Gastroesophageal sphincter (tissue), 4 donors: ENCODE measurements around the gene KRTAP10-1. TPM values are rescaled to one million over a fixed set of nuclear protein-coding genes. Genes with fewer than 3 reads are reported as not detected.

Experiments
- ATAC-seq: fragments of 150-250 bp; one replicate; pipeline ENCODE4 v1.9.1; 2016; ENCODE audit warnings: mild to moderate bottlenecking, moderate library complexity
- H3K27ac ChIP-seq, 4 donors: fragments of 200-600 bp; sonication (generic) in 3 of 4; 1 replicate in 3 of 4; 2 replicates in 1 of 4; pipeline ENCODE4 v1.5.1; 2016 to 2019
- H3K27me3 ChIP-seq: fragments of 200-600 bp; sonication (generic); one replicate; pipeline ENCODE4 v1.5.1; 2019
- H3K36me3 ChIP-seq, 2 donors: fragments of 200-600 bp; sonication (generic); one replicate each; pipeline ENCODE4 v1.5.1; 2019; ENCODE audit warnings: control low read depth in 1 of 2
- H3K4me1 ChIP-seq, 3 donors: fragments of 200-600 bp; sonication (generic); 1 replicate in 2 of 3; 2 replicates in 1 of 3; pipeline ENCODE4 v1.5.1; 2016 to 2019; ENCODE audit warnings: control low read depth in 2 of 3
- H3K4me3 ChIP-seq, 2 donors: fragments of 200-600 bp; sonication (generic); one replicate each; pipeline ENCODE4 v1.5.1; 2019; ENCODE audit warnings: mild to moderate bottlenecking in 1 of 2, moderate library complexity in 1 of 2
- H3K9me3 ChIP-seq, 3 donors: fragments of 200-600 bp; sonication (generic); one replicate each; pipeline ENCODE4 v1.5.1; 2017 to 2019; ENCODE audit warnings: control low read depth in 2 of 3
- CTCF ChIP-seq, 4 experiments: fragments of 200-600 bp in 2 of 4; fragments of 450-650 bp in 2 of 4; sonication (generic) in 1 of 4; IDR thresholded peaks; one replicate each; pipeline ENCODE4 v1.5.1; 2017 to 2019; ENCODE audit warnings: antibody characterized with exemption in 4 of 4, mild to moderate bottlenecking in 2 of 4, moderate library complexity in 2 of 4
- EP300 ChIP-seq: sonication (generic); formaldehyde crosslinking; IDR thresholded peaks from one replicate; pipeline ENCODE4 v1.6.1; 2017; ENCODE audit warnings: antibody characterized with exemption, mild to moderate bottlenecking
- POLR2A ChIP-seq, 2 donors: fragments of 450-650 bp; IDR thresholded peaks; one replicate each; pipeline ENCODE4 v1.6.1; 2017; ENCODE audit warnings: antibody characterized with exemption in 2 of 2, mild to moderate bottlenecking in 2 of 2, moderate library complexity in 1 of 2
- POLR2AphosphoS5 ChIP-seq: sonication (generic); formaldehyde crosslinking; IDR thresholded peaks from one replicate; pipeline ENCODE4 v1.6.1; 2017; ENCODE audit warnings: antibody characterized with exemption
- WGBS, 2 donors: methylation state at CpG; one replicate each; pipeline ENCODE4 v1.1.5; 2018; ENCODE audit warnings: low coverage in 1 of 2; 5-methylcytosine and 5-hydroxymethylcytosine counted together
- total RNA-seq, 4 donors: library from RNA; depleted of rRNA; stranded (reverse); fragments of >200 nt; gene quantifications; one replicate each; pipeline ENCODE4 v1.1.0, GENCODE V29; 2016

KRTAP10-1 gene
- total RNA-seq, 4 donors from 2014 or later, result not detected

GRCh38 chr21:44496564-44497550 is 43.1 kb downstream of the KRTAP10-1 start:
- ATAC-seq, result no peak
- no peaks in the 10 kb centered on the region for H3K4me1 ChIP-seq
- H3K9me3 ChIP-seq, result peaks cover 0 to 23% (median 0%) of the 10 kb centered on the region in 3 donors
- H3K36me3 ChIP-seq, result no peaks in the 10 kb centered on the region
- no peak overlapping the region for H3K4me3 ChIP-seq
- H3K27ac ChIP-seq, result peak overlapping the region in 2 of 4 donors; percentile 52 to 54
- peaks cover 60% of the 10 kb centered on the region for H3K27me3 ChIP-seq
- no peak for TF ChIP-seq POLR2A (IDR thresholded peaks at IDR 0.05)
- no peak for TF ChIP-seq POLR2AphosphoS5
- no peak for TF ChIP-seq EP300
- TF ChIP-seq CTCF (IDR thresholded peaks at IDR 0.05), result no peak
- 41 to 78% methylated on average over 10 to 13 of the region's 27 CpGs for WGBS, 2 donors

GRCh38 chr21:44495611-44496563 is 44.1 kb downstream of the KRTAP10-1 start:
- WGBS, 2 donors, result 75 to 78% methylated on average over 13 of the region's 16 CpGs
- Histone ChIP-seq H3K36me3 (no peaks in the 10 kb centered on the region), H3K27ac (no peak overlapping the region), H3K4me3 (no peak overlapping the region), H3K9me3 (peaks cover 0 to 24% (median 0%) of the 10 kb centered on the region in 3 donors), H3K27me3 (peaks cover 53% of the 10 kb centered on the region), H3K4me1 (no peaks in the 10 kb centered on the region)
- ATAC-seq, result no peak
- no peak for TF ChIP-seq POLR2AphosphoS5
- TF ChIP-seq POLR2A (IDR thresholded peaks at IDR 0.05), result no peak
- TF ChIP-seq EP300, result no peak
- TF ChIP-seq CTCF (IDR thresholded peaks at IDR 0.05), result no peak

GRCh38 chr21:44494956-44495355 is 45.0 kb downstream of the KRTAP10-1 start:
- peaks cover 48% of the 10 kb centered on the region for H3K27me3 ChIP-seq

GRCh38 chr21:44494418-44494817 is 45.6 kb downstream of the KRTAP10-1 start:
- no peaks in the 10 kb centered on the region for H3K4me1 ChIP-seq
- TF ChIP-seq CTCF (IDR thresholded peaks at IDR 0.05), result no peak
- TF ChIP-seq POLR2A (IDR thresholded peaks at IDR 0.05), result no peak
- no peak for TF ChIP-seq EP300
- TF ChIP-seq POLR2AphosphoS5, result no peak
- H3K27ac ChIP-seq, result no peak overlapping the region
- peaks cover 0 to 24% (median 0%) of the 10 kb centered on the region in 3 donors for H3K9me3 ChIP-seq
- peaks cover 42% of the 10 kb centered on the region for H3K27me3 ChIP-seq
- ATAC-seq, result no peak
- WGBS, 2 donors, result 60 to 100% methylated on average over 1 to 2 of the region's 17 CpGs
- H3K36me3 ChIP-seq, result no peaks in the 10 kb centered on the region
- no peak overlapping the region for H3K4me3 ChIP-seq

More at GRCh38 chr21:44494956-44495355, 45.0 kb downstream of the KRTAP10-1 start:
- 73 to 75% methylated on average over 5 to 12 of the region's 13 CpGs for WGBS, 2 donors
- no peak for ATAC-seq
- Histone ChIP-seq H3K9me3 (peaks cover 0 to 24% (median 0%) of the 10 kb centered on the region in 3 donors), H3K4me1 (no peaks in the 10 kb centered on the region), H3K36me3 (no peaks in the 10 kb centered on the region), H3K4me3 (no peak overlapping the region), H3K27ac (no peak overlapping the region)
- TF ChIP-seq POLR2AphosphoS5 (no peak), POLR2A (IDR thresholded peaks at IDR 0.05) (no peak), EP300 (no peak), CTCF (IDR thresholded peaks at IDR 0.05) (no peak)
